ENCODE results near the gene RAVER2.
"Not testable (repeated sequence)": the region's sequence is repeated elsewhere in the genome, so short reads cannot be mapped to it uniquely, and the experiment has no call there.

RAVER2 gene

DNA sequence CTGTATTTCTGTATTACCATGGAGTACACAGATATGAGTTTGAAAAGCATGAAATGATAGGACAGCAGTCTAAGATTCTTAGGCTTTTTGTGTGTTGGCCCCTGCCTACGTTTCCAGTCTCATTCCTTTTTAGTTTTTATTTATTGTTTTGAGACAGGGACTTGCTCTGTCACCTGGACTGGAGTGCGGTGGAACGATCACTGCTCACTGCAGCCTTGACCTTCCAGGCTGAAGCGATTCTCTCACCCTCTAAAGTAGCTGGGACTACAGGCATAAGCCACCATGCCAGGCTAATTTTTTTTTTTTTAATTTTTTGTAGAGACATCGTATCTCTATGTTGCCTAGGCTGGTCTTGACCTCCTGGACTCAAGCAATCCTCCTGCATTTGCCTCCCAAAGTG is 3.8 kb downstream of the RAVER2 start:
- no peak for DNase-seq

DNA sequence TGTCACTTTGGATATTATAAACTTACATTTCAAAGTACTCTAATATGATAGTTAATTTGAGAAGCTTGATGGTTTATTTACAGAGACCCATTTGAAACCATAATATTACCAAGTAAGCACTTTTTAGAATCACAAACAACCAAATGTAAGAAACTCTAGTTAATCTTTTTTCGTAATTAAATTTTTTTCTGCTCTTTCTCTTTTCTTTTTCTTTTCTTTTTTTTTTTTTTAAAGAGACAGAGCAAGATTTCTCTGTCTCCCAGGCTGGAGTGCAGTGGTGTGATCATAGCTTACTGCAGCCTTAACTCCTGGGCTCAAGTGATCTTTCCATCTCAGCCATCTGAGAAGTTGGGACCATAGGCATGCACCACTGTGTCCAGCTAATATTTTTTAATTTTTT is 5.2 kb downstream of the RAVER2 start:
- DNase-seq = no peak

DNA sequence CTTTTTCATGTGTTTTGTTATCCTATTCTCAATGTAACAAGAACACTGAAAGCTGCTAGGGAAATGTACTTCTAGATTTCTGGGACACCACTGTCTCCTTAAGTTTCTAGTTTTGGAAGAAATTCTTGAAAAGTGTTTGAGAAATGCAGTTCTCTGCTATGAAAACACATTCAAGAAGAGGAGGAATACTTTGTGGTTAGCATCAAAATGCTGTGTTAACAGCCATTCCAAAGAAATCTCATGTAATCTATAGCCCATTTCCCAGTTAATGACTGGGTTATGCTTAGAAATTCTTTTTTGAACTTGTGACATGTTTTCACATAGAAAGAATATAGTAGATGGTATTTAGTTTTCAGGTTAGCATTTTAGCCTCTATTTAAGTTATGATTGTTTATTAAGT is 6.0 kb downstream of the RAVER2 start:
- no peak for DNase-seq

DNA sequence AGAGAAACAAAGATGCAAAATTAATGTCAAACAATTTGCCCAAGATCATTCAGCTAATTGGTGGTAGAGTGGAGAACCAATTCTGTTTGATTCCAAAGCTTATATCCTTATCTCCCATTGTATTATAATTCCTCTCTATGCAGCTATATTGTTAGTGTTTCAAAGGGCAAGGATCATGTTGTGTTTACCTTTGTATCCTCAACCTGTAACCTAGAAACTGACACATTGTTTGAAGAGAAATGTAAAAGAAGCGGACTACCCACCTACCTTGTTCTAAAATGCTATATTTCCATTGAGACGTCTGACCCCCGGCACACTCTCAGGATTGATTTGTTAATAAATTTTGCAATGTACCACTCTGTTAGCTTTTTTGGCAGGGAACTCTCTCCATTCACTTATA is 9.3 kb downstream of the RAVER2 start:
- DNase-seq = no peak

DNA sequence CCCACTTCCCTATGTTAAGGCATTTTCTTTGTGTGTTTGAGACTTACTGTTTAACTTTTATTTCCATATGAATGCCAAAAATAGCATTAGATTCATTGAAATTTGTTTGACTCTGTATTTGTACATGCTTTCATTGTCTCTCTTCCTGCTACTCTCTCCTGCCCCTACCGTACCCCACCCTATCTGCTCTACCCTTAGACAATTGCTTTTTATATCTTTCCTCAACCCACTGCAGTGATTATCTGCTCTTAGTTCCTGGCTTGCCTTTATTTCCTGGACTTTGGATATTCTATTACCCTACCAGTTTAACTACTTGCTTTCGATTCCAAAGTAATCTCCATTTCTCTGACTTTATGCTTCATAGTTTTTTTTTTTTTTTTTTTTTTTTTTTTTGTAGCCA is 10.5 kb downstream of the RAVER2 start:
- DNase-seq = no peak

DNA sequence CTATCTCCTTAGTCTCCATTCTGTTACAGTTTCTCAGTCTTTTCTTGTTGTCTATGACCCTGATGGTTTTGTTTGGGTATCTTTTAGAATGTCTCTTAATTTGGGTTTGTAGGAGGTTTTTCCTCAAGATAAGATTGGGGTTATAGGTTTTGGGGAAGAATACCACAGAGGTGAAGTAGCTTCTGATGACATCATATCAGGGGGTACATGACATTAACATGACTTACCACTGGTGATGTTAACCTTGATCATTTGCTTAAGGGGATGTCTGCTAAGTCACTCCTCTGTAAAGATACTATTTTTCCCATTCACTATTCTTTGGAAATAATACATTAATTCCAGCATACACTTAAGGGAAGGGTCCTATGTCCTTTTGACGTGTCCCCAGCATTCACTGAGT is 11.9 kb downstream of the RAVER2 start:
- DNase-seq = no peak

DNA sequence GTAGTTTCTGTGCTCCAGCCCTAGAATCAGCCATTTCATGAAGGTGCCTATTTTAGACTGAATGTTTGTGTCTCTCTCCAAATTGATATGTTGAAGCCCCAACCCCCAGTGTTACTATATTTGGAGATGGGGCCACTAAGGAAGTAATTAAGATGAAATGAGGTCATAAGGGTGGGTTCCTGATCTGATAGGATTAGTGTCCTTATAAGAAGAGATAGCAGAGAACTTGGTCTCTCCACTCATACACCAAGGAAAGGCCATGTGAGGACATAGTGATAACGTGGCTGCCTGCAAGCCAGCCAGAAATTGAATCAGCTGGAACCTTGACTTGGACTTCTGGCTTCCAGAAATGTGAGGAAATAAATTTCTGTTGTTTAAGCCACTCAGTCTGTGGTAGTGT is 12.3 kb downstream of the RAVER2 start:
- no peak for DNase-seq

DNA sequence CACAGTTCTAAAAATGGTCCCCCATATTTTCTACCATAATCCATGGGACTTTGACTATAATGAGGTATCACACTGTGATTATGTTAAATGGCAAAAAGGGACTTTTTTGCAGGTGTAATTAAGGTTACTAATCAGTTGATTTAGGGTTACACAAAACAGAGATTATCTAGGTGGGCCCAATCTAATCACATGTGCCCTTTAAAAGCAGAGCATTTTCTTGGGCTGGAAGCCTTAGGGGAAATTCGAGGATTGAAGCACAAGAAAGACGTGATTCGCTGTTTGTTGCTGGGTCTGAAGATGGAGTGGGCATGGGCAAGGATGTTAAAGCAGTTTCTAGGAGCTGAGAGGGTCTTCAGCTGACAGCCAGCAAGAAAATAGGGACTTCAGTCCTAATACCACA is 13.4 kb downstream of the RAVER2 start:
- DNase-seq = no peak

DNA sequence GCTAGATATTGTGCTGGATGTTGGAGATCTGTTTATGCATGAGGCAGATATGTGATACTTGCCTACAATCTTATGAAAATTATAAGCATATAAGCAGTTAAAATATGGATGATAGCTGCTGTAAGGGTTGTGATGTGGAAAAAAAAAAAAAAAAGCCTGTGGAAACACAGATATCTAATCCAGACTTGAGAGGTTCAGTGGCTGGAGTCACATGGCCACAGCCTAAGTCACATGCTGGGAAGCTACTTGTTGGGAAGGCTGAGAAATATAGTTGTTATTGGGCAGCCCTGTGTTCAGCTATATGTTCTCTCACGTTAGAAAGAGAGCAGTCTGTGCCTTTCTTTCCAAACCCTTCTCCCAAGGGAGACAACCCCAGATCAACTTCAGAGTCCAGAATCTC is 15.1 kb downstream of the RAVER2 start:
- no peak for DNase-seq

DNA sequence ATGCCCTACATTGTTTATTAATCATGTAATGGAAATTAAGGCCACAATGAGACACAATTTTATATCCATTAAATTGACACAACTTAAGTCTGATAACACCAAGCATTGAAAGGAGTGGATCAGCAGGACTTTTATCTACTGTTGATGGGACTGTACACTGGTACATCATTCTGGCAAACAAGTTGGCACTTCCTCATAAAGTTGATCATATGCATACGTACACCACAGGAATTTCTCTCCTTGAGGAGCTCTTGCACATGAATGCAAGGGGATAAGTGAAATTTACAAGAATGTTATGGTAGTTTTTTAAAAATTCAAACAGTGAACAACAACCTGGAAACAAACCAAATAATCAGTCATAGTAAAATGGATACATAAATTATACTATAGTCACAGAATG is 20.1 kb downstream of the RAVER2 start:
- DNase-seq = no peak

DNA sequence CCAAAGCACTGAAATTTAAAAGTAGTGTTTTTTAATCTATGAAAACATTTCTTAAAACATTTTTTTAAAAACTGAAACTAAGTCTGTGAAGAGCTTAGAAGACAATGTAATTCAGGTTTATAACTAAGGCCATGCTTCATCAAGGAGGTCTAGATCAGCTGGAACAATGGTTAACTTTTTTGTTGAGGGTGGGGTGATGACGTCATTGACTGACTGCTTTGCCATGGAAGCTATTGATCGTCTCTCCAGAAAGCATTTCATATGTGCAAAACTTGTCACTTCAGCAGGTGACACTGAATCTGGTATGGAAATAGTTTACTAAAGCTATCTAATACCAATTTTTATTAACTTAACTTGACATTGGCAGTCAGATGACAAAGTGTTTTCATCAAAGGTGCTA is 21.0 kb downstream of the RAVER2 start:
- DNase-seq = no peak

DNA sequence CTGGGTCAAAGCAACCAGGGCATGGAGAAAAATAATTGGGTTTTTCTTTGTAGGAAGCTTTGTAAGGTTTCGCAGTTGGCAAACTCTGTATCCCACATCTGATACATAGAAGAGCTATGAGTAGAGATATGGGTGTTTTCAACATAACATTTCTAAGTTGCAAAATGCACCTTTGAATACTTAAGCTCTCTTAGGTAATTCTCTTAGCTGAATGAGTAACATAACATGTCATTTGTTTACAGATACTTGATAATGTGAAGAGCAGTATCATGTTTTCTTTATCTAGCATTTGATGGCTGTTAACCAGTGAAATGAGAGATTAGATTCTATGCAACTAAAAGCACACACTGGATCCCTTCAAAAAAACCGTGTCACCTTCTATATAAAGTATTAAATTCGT is 21.6 kb downstream of the RAVER2 start:
- DNase-seq = no peak

DNA sequence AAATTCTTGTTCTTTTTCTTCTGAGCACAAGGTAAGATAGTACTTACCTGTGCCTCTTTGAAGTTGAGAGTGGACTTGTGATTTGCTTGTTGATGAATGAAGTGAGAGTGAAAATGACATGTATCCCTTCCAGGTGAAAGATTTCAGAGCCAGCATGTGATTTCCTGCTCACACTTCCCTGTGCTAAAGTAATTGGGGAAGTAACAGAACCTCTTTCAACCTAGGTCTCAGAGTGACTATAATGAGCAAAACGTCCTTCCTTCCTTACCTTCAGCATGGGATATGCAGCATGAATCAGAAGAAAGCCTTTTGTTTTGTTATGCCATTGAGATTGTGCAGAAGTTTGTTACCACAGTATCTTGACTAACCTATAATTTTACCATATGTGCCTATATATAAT is 24.6 kb downstream of the RAVER2 start:
- no peak for DNase-seq

DNA sequence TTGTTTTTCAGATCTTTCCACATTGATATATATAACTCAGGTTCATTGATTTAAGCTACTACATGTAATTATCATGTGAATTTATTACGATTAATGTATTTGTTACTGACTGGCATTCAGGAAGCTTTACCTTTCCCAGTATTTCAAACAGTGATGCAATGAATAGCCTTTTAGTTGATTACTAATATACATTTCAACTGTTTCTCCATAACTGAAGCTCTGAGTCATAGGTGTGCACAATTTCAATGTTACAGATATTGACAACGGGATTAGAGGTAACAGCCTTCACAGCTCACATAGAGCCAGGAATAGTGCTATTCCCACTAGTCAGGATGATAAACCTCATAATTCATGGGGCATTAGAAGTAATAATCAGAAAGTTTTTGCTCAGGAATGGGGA is 25.1 kb downstream of the RAVER2 start:
- DNase-seq = no peak

DNA sequence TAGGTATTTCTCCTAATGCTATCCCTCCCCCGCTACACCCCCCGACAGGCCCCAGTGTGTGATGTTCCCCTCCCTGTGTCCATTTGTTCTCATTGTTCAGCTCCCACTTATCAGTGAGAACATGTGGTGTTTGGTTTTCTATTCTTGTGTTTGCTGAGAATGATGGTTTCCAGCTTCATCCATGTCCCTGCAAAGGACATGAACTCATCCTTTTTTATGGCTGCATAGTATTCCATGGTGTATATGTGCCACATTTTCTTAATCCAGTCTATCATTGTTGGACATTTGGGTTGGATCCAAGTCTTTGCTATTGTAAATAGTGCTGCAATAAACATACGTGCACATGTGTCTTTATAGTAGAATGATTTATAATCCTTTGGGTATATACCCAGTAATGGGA is 28.4 kb downstream of the RAVER2 start:
- not testable (repeated sequence) for DNase-seq

DNA sequence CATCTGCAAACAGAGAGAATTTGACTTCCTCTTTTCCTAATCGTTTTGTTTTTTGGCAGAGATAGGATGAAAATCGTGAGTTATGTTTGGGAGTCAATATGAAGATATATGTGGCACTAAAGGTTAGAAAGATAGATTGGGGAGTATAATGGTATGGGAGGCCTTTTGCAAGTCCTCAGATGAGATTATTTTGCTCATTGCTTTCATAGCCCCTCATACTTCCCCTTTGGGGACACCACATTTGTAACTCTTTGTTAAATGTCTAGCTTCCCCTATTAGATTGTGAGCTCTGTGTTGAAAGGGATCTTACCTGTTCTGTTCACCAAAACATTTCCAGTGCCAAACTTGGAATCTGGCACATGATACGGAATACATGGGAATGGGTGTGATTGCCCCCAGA is 30.2 kb downstream of the RAVER2 start:
- DNase-seq = no peak

DNA sequence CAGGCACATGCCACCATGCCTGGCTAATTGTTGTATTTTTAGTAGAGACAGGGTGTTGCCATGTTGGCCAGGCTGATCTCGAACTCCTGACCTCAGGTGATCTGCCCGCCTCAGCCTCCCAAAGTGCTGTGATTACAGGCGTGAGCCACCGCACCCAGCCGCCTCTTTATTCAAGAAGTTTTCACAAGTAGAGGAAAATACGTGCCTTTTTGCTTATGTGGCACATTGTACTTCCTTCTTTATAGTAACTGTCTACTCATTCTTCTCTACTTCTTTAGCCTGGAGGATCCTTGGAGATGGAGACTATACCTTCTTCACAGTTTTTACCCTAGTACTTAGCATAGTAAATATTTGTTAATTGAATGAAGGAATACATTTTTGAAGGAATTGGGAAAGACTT is 37.2 kb downstream of the RAVER2 start:
- DNase-seq = not testable (repeated sequence)

DNA sequence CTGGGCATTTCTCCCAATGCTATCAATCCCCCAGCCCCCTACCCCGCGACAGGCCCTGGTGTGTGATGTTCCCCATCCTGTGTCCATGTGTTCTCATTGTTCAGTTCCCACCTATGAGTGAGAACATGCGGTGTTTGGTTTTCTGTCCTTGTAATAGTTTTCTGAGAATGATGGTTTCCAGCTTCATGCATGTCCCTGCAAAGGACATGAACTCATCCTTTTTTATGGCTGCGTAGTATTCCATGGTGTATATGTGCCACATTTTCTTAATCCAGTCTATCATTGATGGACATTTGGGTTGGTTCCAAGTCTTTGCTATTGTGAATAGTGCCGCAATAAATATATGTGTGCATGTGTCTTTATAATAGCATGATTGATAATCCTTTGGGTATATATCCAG is 38.0 kb downstream of the RAVER2 start:
- DNase-seq = not testable (repeated sequence)

DNA sequence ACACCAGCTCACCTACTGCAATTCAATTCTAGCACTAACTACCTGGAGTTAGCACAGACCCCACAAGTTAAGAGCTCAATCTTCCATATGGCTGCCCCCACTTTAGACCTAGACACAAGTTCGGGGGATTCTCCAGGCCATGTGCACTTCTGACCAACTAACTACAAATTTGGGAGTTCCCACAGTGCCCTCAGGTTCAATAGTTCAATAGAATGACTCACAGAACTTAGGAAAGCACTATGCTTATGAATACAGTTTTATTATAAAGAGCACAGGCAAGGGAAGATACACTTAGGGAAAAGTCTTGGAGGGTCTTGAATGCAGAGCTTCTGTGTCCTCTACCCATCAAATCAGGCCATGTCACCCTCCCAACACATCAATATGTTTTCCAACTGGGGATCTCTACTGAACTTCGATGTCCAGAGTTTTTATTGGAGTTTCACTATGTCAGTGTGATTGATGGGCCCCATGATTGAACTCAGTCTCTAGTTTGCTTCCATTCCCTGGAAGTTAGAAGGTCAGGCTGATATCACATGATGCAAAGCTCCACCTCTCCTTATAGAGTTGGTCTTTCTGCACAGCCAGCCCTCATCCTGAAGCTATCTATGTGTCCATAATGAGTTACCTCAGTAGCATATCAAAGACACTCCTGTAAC is 46.1 kb downstream of the RAVER2 start:
- no peak for DNase-seq

DNA sequence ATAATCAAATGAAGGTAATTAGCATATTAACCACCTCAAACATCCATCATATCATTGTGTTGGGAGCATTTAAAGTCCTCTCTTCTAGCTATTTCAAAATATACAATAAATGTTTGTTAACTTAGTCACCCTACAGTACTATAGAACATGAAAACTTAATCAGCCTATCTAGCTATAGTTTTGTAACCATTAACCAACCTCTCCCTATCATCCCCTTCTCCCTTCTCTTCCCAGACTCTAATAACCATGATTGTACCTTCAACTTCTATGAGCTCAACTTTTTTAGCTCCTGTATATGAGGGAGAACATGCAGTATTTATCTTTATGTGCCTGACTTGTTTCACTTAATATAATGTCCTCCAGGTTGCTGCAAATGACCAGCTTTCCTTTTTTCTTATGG is 54.0 kb downstream of the RAVER2 start:
- DNase-seq = no peak

DNA sequence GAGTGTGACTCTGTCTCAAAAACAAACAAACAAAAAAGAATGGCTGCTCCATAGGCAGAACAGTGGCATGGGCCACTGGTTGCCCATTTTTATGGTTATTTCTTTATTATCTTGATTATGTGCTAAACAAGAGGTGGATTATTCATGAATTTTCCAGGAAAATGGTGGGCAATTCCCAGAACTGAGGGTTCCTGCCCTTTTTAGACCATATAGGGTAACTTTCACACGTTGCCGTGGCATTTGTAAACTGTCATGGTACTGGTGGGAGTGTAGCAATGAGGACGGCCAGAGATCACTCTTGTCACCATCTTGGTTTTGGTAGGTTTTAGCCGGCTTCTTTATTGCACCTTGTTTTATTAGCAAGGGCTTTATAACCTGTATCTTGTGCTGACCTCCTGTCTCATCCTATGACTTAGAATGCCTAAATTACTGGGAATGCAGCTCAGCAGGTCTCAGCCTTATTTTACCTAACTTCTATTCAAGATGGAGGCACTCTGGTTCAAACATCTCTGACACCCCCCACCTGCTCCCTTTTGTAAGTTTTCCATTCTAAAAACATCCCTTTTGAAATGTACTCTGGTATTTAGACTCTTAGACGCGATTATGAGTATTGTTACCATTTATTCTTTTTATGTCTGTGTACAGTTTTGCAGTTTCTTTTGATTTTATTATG is 57.1 kb downstream of the RAVER2 start:
- no peak for DNase-seq

DNA sequence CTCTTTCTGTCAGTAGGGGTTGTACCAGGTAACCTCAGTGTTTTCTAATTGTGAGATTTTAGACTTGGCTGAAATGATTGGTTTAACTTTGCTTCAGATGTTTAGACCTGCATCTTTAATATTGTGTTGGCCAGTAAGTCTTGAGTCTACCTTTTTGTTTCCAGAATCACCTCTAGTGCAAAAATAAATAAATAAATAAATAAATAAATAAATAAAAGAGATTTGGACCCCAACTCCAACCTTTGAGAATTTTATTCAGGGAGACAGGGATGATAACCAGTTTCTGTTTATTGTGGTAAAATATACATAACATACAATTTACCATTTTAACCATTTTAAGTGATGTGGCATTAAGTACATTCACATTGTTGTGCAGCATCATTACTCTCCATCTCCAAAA is 64.4 kb downstream of the RAVER2 start:
- no peak for DNase-seq

DNA sequence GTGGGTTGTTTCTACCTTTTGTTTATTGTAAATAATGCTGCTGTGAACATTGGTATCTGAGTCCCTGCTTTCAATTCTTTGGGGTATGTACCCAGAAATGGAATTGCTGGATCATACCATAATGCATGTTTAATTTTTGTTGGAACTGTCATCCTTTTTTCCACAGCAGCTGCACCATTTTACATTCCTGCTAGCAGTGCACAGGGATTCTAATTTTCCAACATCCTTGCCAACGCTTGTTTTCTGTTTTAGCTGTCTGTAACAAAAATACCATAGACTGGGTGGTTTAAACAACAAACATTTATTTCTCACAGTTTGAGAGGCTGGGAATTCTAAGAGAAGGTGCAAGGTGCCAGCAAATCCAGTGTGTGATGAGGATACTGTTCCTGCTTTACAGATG is 65.1 kb downstream of the RAVER2 start:
- DNase-seq = no peak

DNA sequence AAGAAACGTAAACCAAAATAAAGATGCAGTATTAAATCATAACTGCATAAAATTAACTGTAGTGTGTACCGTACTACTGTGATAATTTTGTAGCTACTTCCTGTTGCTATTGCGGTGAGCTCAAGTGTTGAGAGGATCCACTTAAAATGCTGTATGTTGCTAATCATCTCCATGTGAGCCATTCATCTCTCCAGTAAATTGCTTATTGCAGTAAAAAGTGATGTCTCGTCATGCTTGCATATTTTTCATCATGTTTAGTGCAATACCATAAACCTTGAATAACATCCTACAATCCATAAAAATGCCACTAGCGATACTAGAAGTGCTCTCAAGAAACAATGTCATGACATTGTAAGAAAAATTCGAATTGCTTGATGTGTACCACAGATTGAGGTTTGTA is 66.3 kb downstream of the RAVER2 start:
- no peak for DNase-seq

DNA sequence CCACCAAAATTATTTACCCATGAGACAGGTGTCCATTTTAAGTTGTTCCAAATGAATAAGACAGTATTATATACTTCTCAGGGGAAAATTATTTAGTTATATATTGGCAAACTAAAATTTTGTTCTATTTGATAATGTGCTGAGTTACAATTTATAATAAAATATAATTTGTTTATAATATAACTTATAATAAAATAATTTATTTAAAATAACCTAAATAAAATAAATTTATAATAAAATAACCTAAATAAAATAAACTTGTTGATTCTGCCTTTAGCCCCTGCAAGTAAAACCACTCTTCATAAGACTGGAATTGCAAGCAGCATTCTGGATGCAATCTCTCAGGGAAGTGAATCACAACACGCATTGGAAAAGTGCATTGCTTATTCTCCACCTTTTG is 69.6 kb downstream of the RAVER2 start:
- DNase-seq = no peak
